ENCODE results near the gene SYT1. TPM values are rescaled to one million over a fixed set of nuclear protein-coding genes. Genes with fewer than 3 reads are reported as not detected.
"Not testable (repeated sequence)": the region's sequence is repeated elsewhere in the genome, so short reads cannot be mapped to it uniquely, and the experiment has no call there.

The SYT1 gene
- total RNA-seq, 2 donors from 2014 or later = 1.0 to 22.7 TPM

DNA sequence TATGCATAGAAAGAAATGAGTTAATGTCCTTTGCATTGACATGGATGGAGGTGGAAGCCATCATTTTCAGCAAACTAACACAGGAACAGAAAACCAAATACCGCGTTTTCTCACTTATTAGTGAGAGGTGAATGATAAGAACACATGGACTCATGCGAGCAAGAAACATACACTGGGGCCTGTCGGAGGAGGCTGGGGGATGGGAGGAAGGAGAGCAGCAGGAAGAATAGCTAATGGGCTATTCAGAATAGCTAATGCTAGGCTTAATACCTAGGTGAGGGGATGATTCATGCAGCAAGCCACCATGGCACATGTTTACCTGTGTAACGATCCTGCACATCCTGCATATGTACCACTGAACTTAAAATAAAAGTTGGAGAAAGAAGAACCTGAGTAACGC, 29.1 kb upstream of the SYT1 start:
- TF ChIP-seq, protein P1, sequence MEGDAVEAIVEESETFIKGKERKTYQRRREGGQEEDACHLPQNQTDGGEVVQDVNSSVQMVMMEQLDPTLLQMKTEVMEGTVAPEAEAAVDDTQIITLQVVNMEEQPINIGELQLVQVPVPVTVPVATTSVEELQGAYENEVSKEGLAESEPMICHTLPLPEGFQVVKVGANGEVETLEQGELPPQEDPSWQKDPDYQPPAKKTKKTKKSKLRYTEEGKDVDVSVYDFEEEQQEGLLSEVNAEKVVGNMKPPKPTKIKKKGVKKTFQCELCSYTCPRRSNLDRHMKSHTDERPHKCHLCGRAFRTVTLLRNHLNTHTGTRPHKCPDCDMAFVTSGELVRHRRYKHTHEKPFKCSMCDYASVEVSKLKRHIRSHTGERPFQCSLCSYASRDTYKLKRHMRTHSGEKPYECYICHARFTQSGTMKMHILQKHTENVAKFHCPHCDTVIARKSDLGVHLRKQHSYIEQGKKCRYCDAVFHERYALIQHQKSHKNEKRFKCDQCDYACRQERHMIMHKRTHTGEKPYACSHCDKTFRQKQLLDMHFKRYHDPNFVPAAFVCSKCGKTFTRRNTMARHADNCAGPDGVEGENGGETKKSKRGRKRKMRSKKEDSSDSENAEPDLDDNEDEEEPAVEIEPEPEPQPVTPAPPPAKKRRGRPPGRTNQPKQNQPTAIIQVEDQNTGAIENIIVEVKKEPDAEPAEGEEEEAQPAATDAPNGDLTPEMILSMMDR (IDR thresholded peaks at IDR 0.05) = no peak
- no peak for TF ChIP-seq POLR2A (IDR thresholded peaks at IDR 0.05)
- H3K36me3 ChIP-seq (replicated peaks in 1 of 2; ENCODE audit: insufficient read depth in 1 of 2, low read depth in 2 of 2) = no peaks in the 10 kb centered on the region
- H3K27ac ChIP-seq = no peak overlapping the region
- no peak overlapping the region for H3K4me3 ChIP-seq
- H3K4me1 ChIP-seq = no peaks in the 10 kb centered on the region
- DNase-seq (no peak), ATAC-seq (no peak)
- WGBS, 2 donors = 81 to 82% methylated on average over 6 of the region's 6 CpGs
- H3K9me3 ChIP-seq = no peaks in the 10 kb centered on the region
- intact Hi-C loops (cut with DNase I) = no loop called here
- no peaks in the 10 kb centered on the region for H3K27me3 ChIP-seq

- H3K4me3 ChIP-seq; intact Hi-C loops (cut with DNase I); H3K27me3 ChIP-seq; ATAC-seq; H3K9me3 ChIP-seq; H3K27ac ChIP-seq; DNase-seq; H3K36me3 ChIP-seq (replicated peaks in 1 of 2; ENCODE audit: insufficient read depth in 1 of 2, low read depth in 2 of 2); H3K4me1 ChIP-seq: not testable (repeated sequence)
- WGBS, 2 donors = 73% methylated on average over 7 of the region's 7 CpGs
Observed at GRCh38 chr12:78840518-78841019, 24.0 kb upstream of the SYT1 start.

GRCh38 chr12:78853231-78853630, 11.3 kb upstream of the SYT1 start:
- Histone ChIP-seq H3K36me3 (replicated peaks in 1 of 2; ENCODE audit: insufficient read depth in 1 of 2, low read depth in 2 of 2) (no peaks in the 10 kb centered on the region), H3K27me3 (no peaks in the 10 kb centered on the region), H3K9me3 (no peaks in the 10 kb centered on the region), H3K27ac (no peak overlapping the region), H3K4me1 (no peaks in the 10 kb centered on the region), H3K4me3 (no peak overlapping the region)
- ATAC-seq (no peak), DNase-seq (no peak)
- no peak for TF ChIP-seq POLR2A (IDR thresholded peaks at IDR 0.05)
- TF ChIP-seq, protein P1 (IDR thresholded peaks at IDR 0.05) = no peak
- intact Hi-C loops (cut with DNase I) = no loop called here

DNA sequence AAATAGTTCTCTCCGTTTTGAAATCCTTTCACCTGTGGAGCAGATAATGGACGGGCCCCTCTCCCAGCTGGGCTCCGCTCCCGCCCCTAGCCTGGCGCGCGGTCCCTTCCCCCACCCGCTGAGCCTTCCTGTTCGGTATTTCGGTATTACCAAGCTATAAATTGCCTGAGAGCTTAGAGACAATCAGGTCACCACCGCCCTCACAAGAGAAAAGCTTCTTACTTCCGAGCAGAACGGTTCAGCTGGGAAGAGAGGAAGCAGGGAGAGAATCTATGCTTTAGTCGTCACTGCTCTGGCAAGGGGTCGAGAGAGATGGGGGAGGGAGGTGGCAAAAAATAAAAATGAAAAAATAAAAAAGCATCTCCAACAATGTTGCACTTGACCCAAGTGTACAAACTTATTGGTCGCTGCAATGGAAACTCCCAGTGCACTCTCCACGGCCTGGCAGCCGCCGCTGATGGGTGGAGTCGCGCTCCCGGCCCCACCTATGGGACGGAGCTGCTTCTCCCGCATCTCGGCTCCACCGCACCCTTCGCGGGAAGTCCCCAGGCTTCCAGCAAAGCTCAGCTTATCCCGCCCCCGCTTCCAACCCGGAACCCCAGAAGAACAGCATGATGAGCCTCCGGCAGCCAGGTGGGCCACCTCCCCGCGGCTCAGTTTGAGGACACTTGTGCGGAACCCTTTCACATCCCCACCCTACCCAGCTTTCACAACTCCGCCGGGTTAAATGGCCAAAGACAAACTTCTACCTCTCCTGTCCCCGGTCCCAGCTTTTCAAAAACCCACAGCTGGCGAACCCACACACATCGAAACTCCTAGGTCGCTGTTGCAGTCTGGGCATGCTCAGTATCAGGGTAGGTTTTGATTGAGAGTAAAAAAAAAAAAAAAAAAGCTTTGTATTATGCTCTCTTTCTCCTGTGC, 832 bp upstream of the SYT1 start:
- Histone ChIP-seq H3K27me3 (peaks cover 0 to 4% of the 10 kb centered on the region in 2 donors), H3K4me1 (peaks cover 21% of the 10 kb centered on the region), H3K4me3 (peak overlapping the region; percentile 7 to 8), H3K36me3 (replicated peaks in 1 of 2; ENCODE audit: insufficient read depth in 1 of 2, low read depth in 2 of 2) (no peaks in the 10 kb centered on the region), H3K9me3 (no peaks in the 10 kb centered on the region), H3K27ac (peak overlapping the region in 1 of 4 donors; percentile 55)
- ATAC-seq (peak; percentile 67), DNase-seq (peak; percentile 12 to 66 (median 46))
- 2 to 3% methylated on average over 36 to 41 of the region's 41 CpGs for WGBS, 2 donors
- TF ChIP-seq, protein P1 (IDR thresholded peaks at IDR 0.05) = no peak
- no peak for TF ChIP-seq POLR2A (IDR thresholded peaks at IDR 0.05)
- intact Hi-C loops (cut with DNase I) = no loop called here

DNA sequence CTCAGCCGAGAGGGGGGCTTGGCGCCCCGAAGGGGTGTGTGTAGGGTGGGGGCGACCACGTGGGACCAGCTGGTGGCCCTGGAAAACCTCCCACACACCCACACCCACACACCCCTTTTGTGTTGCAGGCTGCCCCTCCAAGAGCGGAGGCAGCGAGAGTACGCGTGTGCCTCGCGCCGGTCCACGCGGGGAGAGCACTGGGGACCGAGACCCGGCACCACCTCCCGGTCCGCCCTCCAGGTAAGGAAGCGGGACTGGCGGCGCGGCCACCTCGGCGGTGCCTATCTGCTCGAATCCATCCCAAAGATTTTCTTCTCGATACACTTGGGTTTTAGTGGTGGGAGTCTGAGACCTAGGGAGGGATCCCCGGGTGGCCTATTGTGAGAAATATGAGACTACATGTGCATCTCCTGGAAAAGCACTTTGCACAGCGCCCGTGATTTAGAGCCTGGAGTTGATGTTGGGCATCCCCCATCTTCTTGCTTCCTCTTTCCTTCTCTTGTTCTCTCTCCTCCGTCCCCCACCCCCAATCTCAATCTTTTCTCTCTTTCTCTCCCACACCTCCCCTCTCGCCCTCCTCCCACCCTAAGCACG, 393 bp downstream of the SYT1 start:
- no peak for TF ChIP-seq POLR2A (IDR thresholded peaks at IDR 0.05)
- TF ChIP-seq, protein P1 (IDR thresholded peaks at IDR 0.05) = no peak
- ATAC-seq (peak; percentile 24), DNase-seq (peak in 1 of 4 donors; percentile 15)
- Histone ChIP-seq H3K4me3 (no peak overlapping the region), H3K36me3 (replicated peaks in 1 of 2; ENCODE audit: insufficient read depth in 1 of 2, low read depth in 2 of 2) (no peaks in the 10 kb centered on the region), H3K4me1 (peaks cover 21% of the 10 kb centered on the region), H3K9me3 (no peaks in the 10 kb centered on the region), H3K27ac (no peak overlapping the region), H3K27me3 (peaks cover 0 to 4% of the 10 kb centered on the region in 2 donors)
- intact Hi-C loops (cut with DNase I) = no loop called here
- 6 to 7% methylated on average over 13 to 29 of the region's 32 CpGs for WGBS, 2 donors
